NCI-H2171 (cell line): Measurements from ENCODE around the gene PDCD4.
A peak's percentile ranks its signal among the peaks of the same experiment; 100 is the strongest.

Source experiments
- DNase-seq: peaks from one replicate; lab custom pipeline; 2025; lab: John Stamatoyannopoulos, UW

PDCD4 gene

DNA sequence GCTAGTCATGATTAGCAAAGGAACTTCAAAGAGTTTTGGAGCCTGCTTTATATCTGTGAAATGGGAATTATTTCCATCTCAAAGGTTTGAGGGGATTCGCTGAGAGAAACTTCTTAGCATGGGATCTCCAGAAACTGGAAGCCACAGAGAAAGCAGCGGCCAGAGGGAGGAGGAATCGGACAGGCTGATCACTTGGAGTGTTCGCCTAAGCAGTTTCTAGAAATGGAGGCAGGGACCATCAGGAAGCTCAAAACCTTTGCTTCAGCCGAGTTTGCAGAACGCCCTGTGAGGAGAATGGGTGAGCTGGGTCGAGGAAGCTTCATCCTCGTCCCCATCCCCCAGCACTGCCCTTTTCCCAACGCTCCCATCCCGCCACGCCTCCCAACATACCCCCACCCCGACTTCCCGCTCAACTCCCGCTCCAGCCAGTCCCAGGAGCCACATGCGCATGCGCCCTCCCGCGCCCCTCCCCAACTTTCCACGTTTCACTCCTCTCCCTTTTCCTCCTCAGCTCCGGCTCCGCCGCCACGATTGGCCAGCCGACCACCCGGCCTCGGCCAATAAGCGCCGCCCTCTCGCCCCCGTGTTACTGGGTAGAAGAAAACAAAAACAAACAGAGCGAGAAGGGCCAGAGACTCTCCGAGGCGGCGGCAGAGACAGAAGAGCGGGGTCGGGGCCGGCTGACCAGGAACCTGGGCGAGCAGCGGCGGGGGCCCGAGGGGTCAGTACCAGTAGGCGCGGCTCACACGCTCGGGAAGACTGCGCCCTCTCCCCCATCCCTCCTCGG, at the start of gene PDCD4:
TSS of gene PDCD4 (plus strand) at position 631 of the 787 bp plus-strand sequence. CDS start 4,100 bp downstream, outside the sequence.
- peak; percentile 86 for DNase-seq

DNA sequence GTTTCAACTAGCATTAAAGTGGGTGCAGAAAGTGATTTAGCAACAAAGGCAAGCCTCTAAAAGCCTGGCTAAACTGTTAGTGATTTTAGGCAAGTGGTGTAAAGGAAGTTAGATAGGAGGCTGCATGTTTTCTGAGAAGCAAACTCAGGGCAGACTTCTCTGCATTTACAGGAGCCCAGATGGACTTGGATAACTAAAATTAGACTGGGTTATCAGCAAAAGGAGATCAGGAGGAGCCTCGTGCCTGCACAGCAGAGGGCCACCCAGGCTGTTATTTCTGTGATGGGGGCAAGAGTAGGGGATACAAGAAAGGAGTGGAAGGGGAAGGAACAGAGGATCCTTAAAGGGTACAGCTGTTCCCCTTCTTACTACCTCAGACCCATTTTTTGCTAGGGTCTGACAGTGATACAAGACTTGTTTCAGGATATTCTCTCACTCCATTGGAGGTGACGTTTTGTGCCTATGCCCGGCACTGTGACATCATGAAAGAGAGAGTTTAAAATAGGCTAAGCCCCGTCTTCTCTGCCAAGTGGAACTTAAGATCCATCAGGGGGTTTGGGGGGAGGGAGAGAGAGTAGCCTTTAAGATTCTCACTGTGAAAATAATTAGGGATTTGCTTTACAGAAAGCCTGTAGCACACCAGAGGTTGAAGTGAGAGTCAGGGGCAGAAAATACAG, 49.6 kb upstream of the PDCD4 start:
- DNase-seq: no peak

GRCh38 chr10:110822712-110823311, 48.9 kb upstream of the PDCD4 start:
- DNase-seq: no peak

GRCh38 chr10:110824152-110824441, 47.6 kb upstream of the PDCD4 start:
- DNase-seq: no peak

- DNase-seq: no peak
Observed at GRCh38 chr10:110824660-110825059, 47.1 kb upstream of the PDCD4 start.

DNA sequence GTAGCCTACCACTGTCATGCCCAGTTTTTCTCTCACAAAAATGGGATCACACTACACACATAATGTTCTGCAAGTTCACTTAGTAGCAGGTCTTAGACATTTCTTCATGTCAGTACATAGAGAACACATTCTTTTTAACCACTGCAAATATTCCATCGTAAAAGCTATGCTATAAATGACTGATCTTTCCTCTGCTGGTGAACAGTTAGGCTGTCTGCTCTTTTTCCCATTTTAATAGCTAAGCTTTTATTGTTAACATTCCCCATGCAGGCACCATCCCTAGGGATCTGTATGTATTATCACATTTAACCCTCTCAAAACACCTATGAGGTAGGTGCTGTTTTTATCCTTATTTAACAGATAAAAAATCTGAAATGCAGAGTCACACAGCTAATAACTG, 46.2 kb upstream of the PDCD4 start:
- no peak for DNase-seq

DNA sequence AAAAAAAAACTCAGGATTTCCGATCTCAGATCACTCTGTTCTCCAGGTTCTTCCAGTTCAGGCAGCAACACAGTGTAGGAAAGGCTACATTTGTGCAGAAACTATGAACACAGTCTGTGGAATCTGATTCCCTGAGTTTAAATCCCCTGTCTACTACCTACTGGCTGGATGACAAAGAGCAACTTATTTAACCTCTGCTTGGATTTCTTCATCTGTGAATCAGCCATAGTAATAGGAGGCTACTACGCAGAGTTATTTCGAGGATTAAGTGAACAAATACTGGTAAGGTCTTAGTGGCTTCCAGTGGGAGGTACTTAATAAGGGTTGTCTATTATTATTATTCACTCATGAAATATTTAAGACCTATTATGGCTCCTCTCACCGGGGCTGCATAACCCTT, 44.3 kb upstream of the PDCD4 start:
- DNase-seq: no peak

GRCh38 chr10:110827875-110828274, 43.9 kb upstream of the PDCD4 start:
- no peak for DNase-seq

GRCh38 chr10:110828525-110828924, 43.2 kb upstream of the PDCD4 start:
- DNase-seq: no peak

DNA sequence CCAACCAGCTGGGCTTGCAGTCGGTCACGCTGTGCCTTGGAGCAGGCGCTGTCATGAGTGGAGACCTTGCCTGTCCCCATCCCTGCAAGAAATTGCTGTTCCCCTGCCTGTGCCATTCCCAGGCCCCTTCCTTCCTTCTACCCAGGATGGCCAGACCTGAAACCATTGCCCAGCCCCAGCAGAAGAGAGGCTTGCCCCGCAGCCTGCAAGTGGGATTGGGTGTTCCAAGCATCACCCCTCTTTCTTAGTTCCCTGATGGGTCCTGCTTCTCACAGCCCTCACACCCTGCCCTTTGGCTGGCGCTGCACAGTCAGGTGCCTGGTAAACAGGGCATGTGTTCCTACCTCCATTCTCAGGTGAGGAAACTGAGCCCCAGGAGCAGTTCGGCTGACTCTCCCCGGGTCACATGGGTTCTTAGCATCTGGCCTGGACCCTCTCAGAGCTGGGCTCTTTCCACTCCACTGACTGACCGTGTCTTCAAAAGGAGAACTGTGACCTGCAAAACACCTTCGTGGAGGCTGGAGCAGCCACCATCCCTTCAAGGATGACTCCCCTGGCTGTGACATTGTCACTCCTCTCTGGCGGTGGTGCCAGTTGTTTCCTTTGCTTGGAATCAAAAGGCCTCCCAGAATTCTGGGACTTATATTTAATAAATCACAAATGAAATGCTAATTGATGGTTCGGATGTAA, 41.9 kb upstream of the PDCD4 start:
- no peak for DNase-seq

GRCh38 chr10:110833234-110833940, 38.3 kb upstream of the PDCD4 start:
- no peak for DNase-seq

DNA sequence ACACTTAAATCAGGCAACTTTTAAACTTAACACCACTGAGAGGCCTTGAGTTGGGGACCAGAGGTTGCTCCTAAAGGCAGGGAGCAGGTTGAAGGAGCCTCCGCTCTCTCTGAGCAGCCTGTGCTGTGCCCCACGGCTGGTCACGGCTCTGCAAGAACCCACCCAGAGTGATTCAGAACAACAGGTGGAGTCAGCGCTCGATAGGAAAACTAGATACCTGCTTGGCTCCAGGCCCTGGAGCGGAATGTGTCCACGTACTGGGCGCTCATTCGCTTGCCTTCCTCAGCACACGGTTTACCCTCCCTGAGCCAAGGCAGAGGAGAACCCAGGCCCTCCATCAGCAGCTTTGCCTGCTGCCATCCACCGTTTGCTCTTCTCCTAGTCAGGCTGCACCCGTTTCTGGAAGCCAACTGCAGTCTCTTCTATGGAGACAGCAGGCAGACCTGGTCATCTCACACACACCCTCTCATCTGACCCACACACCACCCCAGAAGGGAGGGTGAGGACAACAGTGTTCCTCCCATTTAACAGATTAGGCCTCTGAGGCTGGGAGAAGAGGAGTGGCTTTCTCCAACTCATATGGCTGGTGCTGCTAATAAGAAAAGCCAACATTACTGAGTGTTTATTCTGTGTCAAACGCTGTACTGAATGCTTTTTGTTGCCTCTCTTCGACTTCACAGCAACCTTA, 37.6 kb upstream of the PDCD4 start:
- DNase-seq: no peak

DNA sequence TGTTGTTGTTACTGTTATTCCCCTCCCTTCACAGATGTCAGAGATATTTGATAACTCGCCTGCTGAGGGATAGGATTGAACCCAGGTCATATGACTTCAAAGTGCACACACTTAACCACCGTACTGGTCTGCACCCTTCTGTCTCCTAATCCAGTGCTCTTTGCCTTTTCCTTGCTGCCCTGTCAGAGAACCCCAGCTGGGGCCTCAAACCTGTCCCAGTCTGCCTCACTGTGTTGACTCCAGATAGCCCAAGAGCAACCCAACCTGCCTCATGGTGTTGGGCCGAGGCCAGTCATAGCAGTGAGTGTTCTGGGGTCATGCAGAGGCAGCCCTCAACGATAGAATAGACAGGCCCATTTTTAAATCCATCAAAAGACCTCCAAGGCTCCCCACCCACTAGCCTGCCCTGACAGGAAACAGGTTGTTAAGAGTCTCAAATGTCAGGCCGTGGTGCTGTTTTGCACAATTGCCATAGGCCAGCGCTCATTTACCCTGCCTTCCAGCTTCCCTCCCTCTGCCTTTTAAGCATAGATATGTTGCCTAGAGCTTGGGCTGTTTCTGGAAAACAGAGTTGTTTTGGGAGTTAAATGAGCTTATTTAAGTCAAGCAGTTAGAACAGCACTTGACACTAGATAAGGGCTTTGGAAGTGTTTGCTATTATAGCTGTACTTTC, 37.0 kb upstream of the PDCD4 start:
- peak; percentile 65 for DNase-seq

GRCh38 chr10:110835841-110836240, 35.9 kb upstream of the PDCD4 start:
- DNase-seq: no peak

- no peak for DNase-seq
Observed at GRCh38 chr10:110836706-110837105, 35.0 kb upstream of the PDCD4 start.

GRCh38 chr10:110837418-110838171, 34.1 kb upstream of the PDCD4 start:
- DNase-seq: no peak

- DNase-seq: no peak
Observed at GRCh38 chr10:110840225-110840922, 31.4 kb upstream of the PDCD4 start.

DNA sequence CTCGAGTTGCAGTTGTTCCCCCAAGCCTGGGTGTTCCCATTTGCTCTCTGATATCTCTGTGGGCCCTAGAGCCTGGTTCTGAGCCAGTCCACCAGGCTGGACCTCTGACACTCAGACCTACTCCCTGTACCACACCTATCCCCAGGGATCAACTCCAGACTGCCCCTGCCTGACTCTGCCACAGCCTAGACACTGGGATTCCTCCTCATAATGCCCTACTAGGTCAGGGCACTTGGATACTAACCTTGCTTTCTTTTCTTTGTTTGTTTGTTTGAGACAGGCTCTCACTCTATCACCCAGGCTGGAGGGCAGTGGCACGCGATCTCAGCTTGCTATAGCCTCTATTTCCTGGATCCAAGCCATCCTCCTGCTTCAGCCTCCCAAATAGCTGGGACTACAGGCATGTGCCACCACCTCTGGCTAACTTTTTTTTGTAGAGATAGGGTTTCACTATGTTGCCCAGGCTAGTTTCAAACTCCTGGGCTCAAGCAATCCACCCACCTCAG, 30.8 kb upstream of the PDCD4 start:
- no peak for DNase-seq

DNA sequence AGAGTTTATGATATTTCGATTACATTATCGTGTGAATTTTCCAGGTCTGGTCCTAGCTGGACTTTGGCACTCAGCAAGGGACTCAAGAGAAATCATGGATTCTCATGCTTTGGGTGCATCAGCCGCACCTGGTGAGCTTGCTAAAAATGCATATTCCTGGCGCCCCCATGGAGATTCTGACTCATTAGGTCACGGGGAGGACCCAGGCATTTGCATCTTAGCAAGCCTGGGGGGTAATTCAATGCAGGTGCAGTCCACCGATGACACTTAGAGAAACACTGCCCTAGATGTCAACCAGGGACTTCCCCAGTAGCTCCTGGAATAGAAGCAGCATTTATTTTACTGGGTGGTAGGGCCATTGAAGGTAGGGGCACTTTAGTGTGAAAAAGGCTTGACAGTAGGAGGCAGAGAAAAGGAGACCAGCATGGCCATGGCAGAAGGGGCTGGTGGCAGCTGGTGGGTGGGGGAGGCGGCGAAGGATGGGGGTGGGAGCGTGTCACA, 29.9 kb upstream of the PDCD4 start:
- no peak for DNase-seq
